ENCODE data around the gene NOVA1.
"Not testable (repeated sequence)": the region's sequence is repeated elsewhere in the genome, so short reads cannot be mapped to it uniquely, and the experiment has no call there.

Gene NOVA1

GRCh38 chr14:26597589-26598080 lies at the start of gene NOVA1:
Gene NOVA1, minus strand, starts transcription at chr14:26598033. Its CDS starts 597 bp downstream, at chr14:26597436.
- no peak for DNase-seq (ENCODE audit: insufficient read length, low spot score)
- FAIRE-seq, result no peak

- FAIRE-seq; DNase-seq (ENCODE audit: insufficient read length, low spot score): not testable (repeated sequence)
These were observed 47.2 kb upstream of the NOVA1 start for GRCh38 chr14:26645057-26645456.

GRCh38 chr14:26636561-26636960 lies 38.7 kb upstream of the NOVA1 start:
- no peak for FAIRE-seq
- DNase-seq (ENCODE audit: insufficient read length, low spot score), result no peak

GRCh38 chr14:26634946-26635345 lies 37.1 kb upstream of the NOVA1 start:
- not testable (repeated sequence) for DNase-seq (ENCODE audit: insufficient read length, low spot score); FAIRE-seq

- no peak for FAIRE-seq
- no peak for DNase-seq (ENCODE audit: insufficient read length, low spot score)
These were observed 28.4 kb upstream of the NOVA1 start for GRCh38 chr14:26626256-26626655.

GRCh38 chr14:26622611-26623010 lies 24.8 kb upstream of the NOVA1 start:
- DNase-seq (ENCODE audit: insufficient read length, low spot score), result no peak
- FAIRE-seq, result no peak

- FAIRE-seq (no peak), DNase-seq (ENCODE audit: insufficient read length, low spot score) (no peak)
These were observed 24.2 kb upstream of the NOVA1 start for GRCh38 chr14:26621807-26622560.

GRCh38 chr14:26621364-26621763 lies 23.5 kb upstream of the NOVA1 start:
- FAIRE-seq (no peak), DNase-seq (ENCODE audit: insufficient read length, low spot score) (no peak)

GRCh38 chr14:26611259-26611658 lies 13.4 kb upstream of the NOVA1 start:
- no peak for DNase-seq (ENCODE audit: insufficient read length, low spot score)
- FAIRE-seq, result no peak

- no peak for FAIRE-seq
- DNase-seq (ENCODE audit: insufficient read length, low spot score), result no peak
These were observed 9.0 kb upstream of the NOVA1 start for GRCh38 chr14:26606729-26607312.

GRCh38 chr14:26605602-26606001 lies 7.8 kb upstream of the NOVA1 start:
- DNase-seq (ENCODE audit: insufficient read length, low spot score), result no peak
- FAIRE-seq, result no peak

GRCh38 chr14:26602902-26603301 lies 5.1 kb upstream of the NOVA1 start:
- no peak for FAIRE-seq
- DNase-seq (ENCODE audit: insufficient read length, low spot score), result no peak

- DNase-seq (ENCODE audit: insufficient read length, low spot score) (no peak), FAIRE-seq (no peak)
These were observed 4.0 kb upstream of the NOVA1 start for GRCh38 chr14:26601856-26602255.

GRCh38 chr14:26599291-26599690 lies 1.5 kb upstream of the NOVA1 start:
- FAIRE-seq, result no peak
- DNase-seq (ENCODE audit: insufficient read length, low spot score), result no peak

GRCh38 chr14:26598672-26599131 lies 869 bp upstream of the NOVA1 start:
- no peak for DNase-seq (ENCODE audit: insufficient read length, low spot score)
- FAIRE-seq, result no peak

GRCh38 chr14:26598081-26598671 lies 343 bp upstream of the NOVA1 start:
- no peak for FAIRE-seq
- DNase-seq (ENCODE audit: insufficient read length, low spot score), result no peak

GRCh38 chr14:26597071-26597588 lies 703 bp downstream of the NOVA1 start:
- DNase-seq (ENCODE audit: insufficient read length, low spot score) (no peak), FAIRE-seq (no peak)

- no peak for FAIRE-seq
- DNase-seq (ENCODE audit: insufficient read length, low spot score), result no peak
These were observed 1.2 kb downstream of the NOVA1 start for GRCh38 chr14:26596543-26597061.

- no peak for DNase-seq (ENCODE audit: insufficient read length, low spot score)
- FAIRE-seq, result no peak
These were observed 1.8 kb downstream of the NOVA1 start for GRCh38 chr14:26595926-26596542.

GRCh38 chr14:26594756-26595545 lies 2.9 kb downstream of the NOVA1 start:
- FAIRE-seq (no peak), DNase-seq (ENCODE audit: insufficient read length, low spot score) (no peak)

Data from GM19239 (cell line).